IPS DF 6.9 (cell line): ENCODE measurements around the gene ZFP92.

Source experiments
- DNase-seq: peaks from one replicate; pipeline ENCODE4 v3.0.0-alpha.2; 2013; ENCODE audit warnings: low read depth, low spot score
- H3K27ac ChIP-seq: one replicate; pipeline ENCODE4 v1.5.1; 2013; ENCODE audit warnings: low read length, control low read depth
- H3K27me3 ChIP-seq: 2 replicates; pipeline ENCODE4 v1.6.1; 2013; ENCODE audit warnings: mild to moderate bottlenecking, low read length; ENCODE audit not compliant: control insufficient read depth, insufficient read depth
- H3K36me3 ChIP-seq: 2 replicates; pipeline ENCODE4 v1.6.1; 2013; ENCODE audit warnings: low read length; ENCODE audit not compliant: control insufficient read depth, insufficient read depth
- H3K4me1 ChIP-seq: 2 replicates; pipeline ENCODE4 v1.6.1; 2013; ENCODE audit warnings: low read length; ENCODE audit not compliant: control insufficient read depth, insufficient read depth
- H3K4me3 ChIP-seq: 2 replicates; pipeline ENCODE4 v1.5.1; 2013; ENCODE audit warnings: mild to moderate bottlenecking, low read length
- H3K9me3 ChIP-seq: 2 replicates; pipeline ENCODE4 v1.6.1; 2013; ENCODE audit warnings: low read length, inconsistent platforms; ENCODE audit not compliant: control insufficient read depth, insufficient read depth
- WGBS: extraction: QIAGEN DNeasy Blood & Tissue Kit; methylation state at CpG from one replicate; pipeline ENCODE4 v1.1.7; 2013; ENCODE audit warnings: mixed read lengths, missing lambda C conversion rate; ENCODE audit not compliant: insufficient read length, insufficient coverage; 5-methylcytosine and 5-hydroxymethylcytosine counted together

Gene ZFP92

DNA sequence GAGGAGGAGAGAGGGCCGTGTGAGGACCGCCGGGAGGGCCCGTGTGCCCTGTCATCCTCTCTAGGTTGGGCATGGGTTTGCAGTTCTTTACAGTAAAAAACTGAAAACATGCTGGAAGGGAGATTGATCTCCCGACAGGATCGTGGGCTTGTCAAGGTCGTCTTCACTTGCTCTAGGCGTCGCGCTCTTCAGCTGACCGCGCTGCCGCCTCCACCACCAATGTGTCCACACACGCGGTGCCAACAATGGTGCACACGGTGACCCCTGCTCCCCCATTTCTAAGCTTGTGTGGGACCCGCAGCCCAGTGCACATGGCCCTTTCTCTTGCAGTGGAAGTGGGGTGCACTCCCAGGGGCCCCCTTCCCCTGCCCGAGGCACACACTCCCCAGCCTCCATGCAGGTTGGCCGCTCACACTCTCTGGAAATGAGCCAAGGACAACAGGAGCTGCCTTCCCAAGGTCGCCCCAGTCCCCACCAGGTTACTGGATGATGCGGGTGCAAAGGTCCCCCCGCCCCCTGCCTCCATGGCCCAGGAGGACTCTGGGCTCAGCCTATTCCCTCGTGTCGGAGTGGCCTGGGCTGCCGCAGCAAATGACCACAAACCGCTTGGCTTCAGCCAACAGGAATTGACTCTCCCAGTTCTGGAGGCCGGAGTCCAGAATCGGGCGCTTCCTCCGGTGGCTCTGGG lies 1.7 kb upstream of the ZFP92 start:
- Histone ChIP-seq H3K4me3 (no peak overlapping the region), H3K9me3 (no peaks in the 10 kb centered on the region), H3K36me3 (no peaks in the 10 kb centered on the region), H3K4me1 (no peaks in the 10 kb centered on the region), H3K27me3 (peaks cover 5% of the 10 kb centered on the region), H3K27ac (no peak overlapping the region)
- WGBS = no CpG with 5 or more reads among the region's 30 CpGs
- DNase-seq = no peak

DNA sequence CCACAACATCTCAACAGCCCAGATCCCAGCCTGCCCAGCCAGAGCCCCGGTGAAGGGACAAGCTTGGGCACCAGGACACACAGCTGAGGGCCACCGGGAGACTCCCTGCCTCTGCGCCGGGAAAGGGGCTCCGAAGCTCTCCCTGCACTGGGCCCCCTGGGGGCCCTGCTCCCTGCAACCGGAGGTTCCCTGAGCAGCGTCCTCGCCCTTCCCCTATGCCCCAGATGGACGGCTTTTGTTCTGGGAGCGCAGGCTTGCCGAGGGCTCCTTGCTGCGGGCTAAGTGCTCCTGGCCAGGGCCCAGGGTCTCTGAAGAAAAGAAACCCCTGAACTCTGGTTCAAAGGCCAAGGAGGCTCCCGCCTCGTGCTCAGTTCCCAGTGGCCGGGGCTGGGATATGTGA lies 899 bp upstream of the ZFP92 start:
- peaks cover 5% of the 10 kb centered on the region for H3K27me3 ChIP-seq

DNA sequence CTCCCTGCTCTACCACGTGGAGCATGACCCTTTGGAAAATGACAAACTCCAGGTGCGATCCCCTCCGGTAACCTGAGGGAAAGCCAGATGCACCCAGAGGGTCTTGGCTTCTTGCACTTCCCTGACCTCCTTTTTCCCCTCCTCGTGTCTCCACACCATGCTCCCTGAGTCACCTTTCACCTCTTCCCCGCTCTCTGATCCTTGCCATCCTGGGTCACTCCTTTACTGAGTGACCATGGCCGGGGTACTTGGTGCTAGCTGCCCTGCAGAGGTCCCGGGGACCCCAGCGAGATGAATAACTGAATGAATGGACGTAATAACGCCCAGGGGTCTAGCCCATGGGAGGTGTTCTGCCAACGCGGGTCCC lies 401 bp upstream of the ZFP92 start:
- Histone ChIP-seq H3K36me3 (no peaks in the 10 kb centered on the region), H3K27me3 (peaks cover 5% of the 10 kb centered on the region), H3K4me3 (peak overlapping the region; percentile 44; the same call in 1 of the 2 replicates), H3K27ac (no peak overlapping the region), H3K4me1 (no peaks in the 10 kb centered on the region), H3K9me3 (no peaks in the 10 kb centered on the region)
- WGBS = no CpG with 5 or more reads among the region's 12 CpGs
- DNase-seq = no peak

More for the DNA sequence above, 899 bp upstream of the ZFP92 start:
- no peak overlapping the region for H3K4me3 ChIP-seq
- no peaks in the 10 kb centered on the region for H3K4me1 ChIP-seq
- H3K36me3 ChIP-seq = no peaks in the 10 kb centered on the region
- no peak for DNase-seq
- no peaks in the 10 kb centered on the region for H3K9me3 ChIP-seq
- no CpG with 5 or more reads among the region's 15 CpGs for WGBS
- H3K27ac ChIP-seq = no peak overlapping the region

DNA sequence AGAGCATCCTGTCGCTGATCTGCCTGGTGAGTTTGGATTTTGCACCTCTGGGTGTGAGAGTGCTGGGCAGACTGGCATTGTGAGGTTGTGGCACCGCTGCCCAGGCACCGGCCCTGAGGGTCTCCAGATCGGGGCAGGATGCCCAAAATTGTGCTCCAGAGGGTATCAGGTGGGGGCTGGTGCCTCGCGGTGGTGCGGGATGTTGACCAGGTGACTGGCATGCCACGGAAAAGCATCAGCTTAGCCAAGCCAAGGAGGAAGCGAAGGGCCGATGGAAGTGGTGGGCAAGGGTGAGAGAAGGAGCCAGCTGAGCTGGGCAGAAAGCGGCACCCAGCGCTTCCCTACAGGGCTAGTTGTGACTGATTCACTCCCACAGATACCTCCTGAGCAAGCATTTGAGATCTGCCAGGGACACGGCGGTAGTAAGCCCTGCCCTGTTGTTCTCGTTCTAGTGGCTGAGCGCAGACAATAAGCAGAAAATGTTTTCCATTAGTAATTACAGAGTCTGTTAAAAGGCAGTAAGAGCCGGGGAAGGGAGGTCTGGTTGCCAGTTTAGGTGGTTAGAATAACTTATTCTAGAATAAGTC lies 809 bp downstream of the ZFP92 start:
- Histone ChIP-seq H3K27me3 (peaks cover 5% of the 10 kb centered on the region), H3K36me3 (no peaks in the 10 kb centered on the region), H3K27ac (no peak overlapping the region), H3K4me1 (no peaks in the 10 kb centered on the region), H3K9me3 (no peaks in the 10 kb centered on the region), H3K4me3 (no peak overlapping the region)
- no CpG with 5 or more reads among the region's 17 CpGs for WGBS
- no peak for DNase-seq

DNA sequence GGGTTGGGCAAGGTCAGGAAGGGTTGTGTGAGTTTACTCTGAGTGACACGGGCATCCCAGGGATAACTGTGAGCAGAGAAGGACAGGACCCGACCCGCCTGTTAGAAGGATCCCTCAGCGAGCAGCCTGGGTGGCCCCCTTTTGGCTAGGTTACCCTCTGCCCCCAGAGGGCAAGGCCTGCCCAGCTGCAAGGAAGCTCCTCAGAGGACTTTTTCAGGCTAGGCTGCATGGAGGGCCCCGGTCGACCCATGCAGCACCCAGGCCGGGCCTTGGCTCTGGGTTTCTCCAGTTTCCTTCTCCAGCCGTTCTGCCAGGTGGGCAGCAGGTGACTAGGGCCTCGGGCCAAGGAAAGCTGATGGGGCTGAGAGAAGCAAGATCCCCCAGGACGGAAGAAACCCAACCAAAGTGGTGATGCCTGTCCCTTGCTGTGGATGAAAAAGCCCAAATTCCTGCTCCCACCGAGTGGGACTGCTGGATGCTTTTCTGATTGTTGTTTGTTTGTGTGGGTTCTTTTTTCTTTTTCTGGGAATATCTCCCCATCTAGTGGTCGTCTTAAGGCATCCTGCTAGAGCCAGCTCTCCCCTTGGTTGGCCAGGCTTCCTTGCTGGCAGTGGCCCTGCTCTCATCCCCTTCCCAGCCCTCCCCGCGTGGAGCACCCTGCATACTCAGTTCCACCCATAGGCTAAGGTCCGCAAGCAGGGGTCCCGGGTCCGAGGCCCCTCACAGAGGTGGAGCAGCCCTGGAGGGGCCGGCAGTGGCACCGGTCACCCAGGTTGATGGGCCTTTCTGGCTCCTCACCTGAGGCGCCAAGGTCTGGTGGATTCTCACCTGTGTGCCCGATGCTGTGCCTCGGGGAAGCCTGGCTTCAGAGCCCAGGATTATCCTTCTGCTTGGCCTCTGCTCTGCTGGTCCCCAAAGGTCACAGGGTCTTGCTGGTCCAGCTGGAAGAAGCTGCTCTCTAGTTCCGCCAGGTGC lies 1.8 kb downstream of the ZFP92 start:
- peaks cover 5% of the 10 kb centered on the region for H3K27me3 ChIP-seq
- H3K4me1 ChIP-seq = no peaks in the 10 kb centered on the region
- DNase-seq = no peak
- no CpG with 5 or more reads among the region's 23 CpGs for WGBS
- H3K9me3 ChIP-seq = no peaks in the 10 kb centered on the region
- no peaks in the 10 kb centered on the region for H3K36me3 ChIP-seq
- no peak overlapping the region for H3K4me3 ChIP-seq
- H3K27ac ChIP-seq = no peak overlapping the region

DNA sequence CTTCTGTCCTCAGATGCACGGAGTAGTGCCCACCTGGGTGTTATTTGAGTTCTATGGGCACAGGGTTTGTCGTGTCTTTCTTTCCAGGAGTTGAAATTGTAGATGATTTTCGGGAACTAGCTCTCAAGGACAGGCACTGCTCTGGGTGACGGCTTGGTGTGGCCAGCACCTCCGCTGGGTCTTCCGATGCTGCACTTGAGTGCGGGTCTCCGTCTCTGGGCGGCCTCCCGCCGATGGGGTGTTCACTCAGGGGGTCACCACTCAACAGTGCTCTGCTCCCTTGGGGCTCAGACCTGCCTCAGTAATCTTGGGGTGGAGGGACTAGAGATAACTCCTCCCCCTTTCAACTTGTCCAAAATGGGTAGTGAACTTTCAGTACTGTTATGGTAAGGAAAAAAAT lies 2.5 kb downstream of the ZFP92 start:
- no peak overlapping the region for H3K4me3 ChIP-seq
- no peaks in the 10 kb centered on the region for H3K4me1 ChIP-seq
- peaks cover 5% of the 10 kb centered on the region for H3K27me3 ChIP-seq
- DNase-seq = no peak
- no CpG with 5 or more reads among the region's 11 CpGs for whole genome bisulfite sequencing
- H3K36me3 ChIP-seq = no peaks in the 10 kb centered on the region
- no peaks in the 10 kb centered on the region for H3K9me3 ChIP-seq
- H3K27ac ChIP-seq = no peak overlapping the region

DNA sequence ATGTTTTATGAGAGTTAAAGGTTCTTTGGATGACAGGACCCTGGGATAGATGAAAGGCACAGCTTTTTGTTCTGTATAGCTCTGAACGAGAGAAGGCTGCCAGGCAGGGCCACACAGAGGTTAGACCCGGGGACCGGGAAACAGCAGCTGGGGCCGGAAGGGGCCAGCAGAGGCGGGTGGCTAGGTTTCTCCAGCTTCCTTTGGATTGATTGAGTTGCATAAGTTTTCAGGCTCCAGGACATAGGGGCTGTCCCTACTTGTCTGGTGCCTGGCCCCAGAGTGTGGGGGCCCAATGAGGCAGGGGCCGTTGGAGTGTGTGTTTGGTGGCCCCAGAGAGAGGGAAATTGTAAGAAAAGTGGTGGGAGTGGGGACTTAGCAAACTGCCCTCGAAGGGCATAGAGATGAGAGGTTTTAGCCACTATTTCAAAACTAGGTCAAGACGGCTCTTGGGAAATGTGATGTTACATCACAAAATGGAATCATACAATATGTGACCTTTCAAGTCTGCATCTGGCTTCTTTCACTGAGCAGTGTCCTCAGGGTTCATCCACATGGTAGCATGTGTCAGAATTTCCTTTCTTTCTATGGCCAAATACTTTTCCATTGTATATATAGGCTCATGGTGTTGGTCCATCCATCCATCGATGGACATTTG lies 3.7 kb downstream of the ZFP92 start:
- no peaks in the 10 kb centered on the region for H3K36me3 ChIP-seq
- no CpG with 5 or more reads among the region's 9 CpGs for WGBS
- H3K4me3 ChIP-seq = no peak overlapping the region
- H3K9me3 ChIP-seq = no peaks in the 10 kb centered on the region
- peaks cover 5% of the 10 kb centered on the region for H3K27me3 ChIP-seq
- no peaks in the 10 kb centered on the region for H3K4me1 ChIP-seq
- DNase-seq = no peak
- H3K27ac ChIP-seq = no peak overlapping the region

DNA sequence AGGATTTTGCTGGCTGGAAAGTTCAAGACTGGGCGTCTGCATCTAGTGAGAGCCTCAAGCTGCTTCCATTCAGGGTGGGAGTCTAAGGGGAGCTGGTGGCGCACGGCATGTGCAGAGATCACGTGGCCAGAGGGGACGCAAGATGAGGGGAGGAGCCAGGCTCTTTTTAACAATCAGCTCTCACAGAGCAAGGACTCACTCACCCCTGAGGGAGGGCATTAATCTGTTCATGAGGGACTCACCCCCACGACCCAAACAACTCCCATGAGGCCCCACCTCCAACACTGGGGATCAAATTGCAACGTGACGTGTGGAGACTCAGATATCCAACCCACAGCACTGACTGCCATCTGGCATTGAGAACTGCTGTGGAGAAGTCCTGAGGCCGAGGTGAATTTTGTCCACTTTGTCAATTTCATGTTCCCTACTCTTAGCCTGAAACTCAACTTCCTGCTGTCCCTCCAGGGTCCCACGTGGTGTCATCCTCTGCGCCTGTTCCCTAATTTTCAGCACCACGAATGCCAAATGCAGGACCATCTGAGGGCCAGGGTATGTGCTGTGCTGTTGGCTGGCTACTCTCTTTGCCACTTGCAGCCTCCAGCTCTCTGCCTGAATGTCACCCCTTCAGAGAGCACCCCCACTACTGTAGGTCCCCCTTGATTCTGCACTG lies 5.6 kb downstream of the ZFP92 start:
- Histone ChIP-seq H3K27ac (no peak overlapping the region), H3K4me3 (no peak overlapping the region), H3K27me3 (peaks cover 4% of the 10 kb centered on the region), H3K36me3 (peaks cover 4% of the 10 kb centered on the region; the same call in 1 of the 2 replicates), H3K4me1 (no peaks in the 10 kb centered on the region), H3K9me3 (no peaks in the 10 kb centered on the region)
- no CpG with 5 or more reads among the region's 12 CpGs for WGBS
- DNase-seq = no peak

DNA sequence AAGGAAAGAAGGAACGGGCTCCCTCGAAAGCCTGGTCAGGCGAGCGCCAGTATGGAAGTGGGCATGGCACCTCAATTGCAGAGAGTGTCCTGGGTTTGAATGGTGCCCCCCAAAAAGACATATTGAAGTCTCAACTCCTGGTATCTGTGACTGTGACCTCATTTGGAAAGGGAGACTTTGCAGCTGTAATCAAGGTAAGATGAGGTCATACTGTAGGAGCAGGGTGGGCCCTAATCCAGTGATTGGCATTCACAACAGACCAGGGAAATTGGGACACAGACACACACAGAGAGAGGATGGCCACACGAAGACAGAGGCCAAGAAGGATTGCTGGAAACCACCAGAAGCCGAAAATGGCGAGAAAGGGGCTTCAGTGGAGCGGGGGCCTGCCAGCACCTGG lies 6.4 kb downstream of the ZFP92 start:
- DNase-seq = no peak
- no peaks in the 10 kb centered on the region for H3K4me1 ChIP-seq
- peaks cover 4% of the 10 kb centered on the region; the same call in 1 of the 2 replicates for H3K36me3 ChIP-seq
- no CpG with 5 or more reads among the region's 8 CpGs for WGBS
- H3K27ac ChIP-seq = no peak overlapping the region
- H3K4me3 ChIP-seq = no peak overlapping the region
- no peaks in the 10 kb centered on the region for H3K27me3 ChIP-seq
- H3K9me3 ChIP-seq = no peaks in the 10 kb centered on the region
